BJ (cell line): ENCODE data around the gene CHRNA9. TPM values are rescaled to one million over a fixed set of nuclear protein-coding genes. Genes with fewer than 3 reads are reported as not detected.

Experiments
- CTCF ChIA-PET: fragments of 350-600 bp; formaldehyde crosslinking; extraction: SDS; loops from one replicate; lab custom pipeline; 2021; ENCODE audit warnings: antibody characterized with exemption, inconsistent platforms; lab: Yijun Ruan, JAX
- POLR2A ChIA-PET: fragments of 300-600 bp; sonication (Branson Sonifier 250); formaldehyde crosslinking; extraction: SDS; loops from one replicate; lab custom pipeline; 2021; ENCODE audit warnings: antibody characterized with exemption; lab: Charles Lee
- DNase-seq: peaks from one replicate; pipeline ENCODE4 v3.0.0-alpha.2; 2011; ENCODE audit warnings: low read depth
- H3K27me3 ChIP-seq: 2 replicates; pipeline ENCODE4 v1.6.0; 2011; ENCODE audit warnings: low read length; ENCODE audit not compliant: control insufficient read depth, insufficient read depth
- H3K36me3 ChIP-seq: 2 replicates; pipeline ENCODE4 v1.5.1; 2011; ENCODE audit warnings: low read length; ENCODE audit not compliant: control insufficient read depth, insufficient read depth
- H3K4me3 ChIP-seq: 2 replicates; pipeline ENCODE4 v1.5.1; 2011; ENCODE audit warnings: low read depth, mild to moderate bottlenecking, control low read depth, low read length
- polyA plus RNA-seq: library from polyadenylated mRNA; depleted of rRNA; stranded (reverse); fragments of >200 nt; gene quantifications from 2 replicates; pipeline ENCODE4 v1.2.3, GENCODE V29; 2011
- TF ChIP-seq, protein P1 (sequence below): IDR thresholded peaks from 2 replicates; pipeline ENCODE4 v1.5.1; 2011; ENCODE audit warnings: low read depth, mild to moderate bottlenecking, control low read depth, inconsistent platforms, low read length, moderate library complexity; ENCODE audit not compliant: insufficient read depth

The CHRNA9 gene
- polyA plus RNA-seq, 1 experiment = 0.12 TPM

- ChIA-PET CTCF (interaction anchor here (0.7 kb wide), 1 partner anchor 21 kb away, joined by 3 read pairs; no protein-coding TSS in a partner anchor), POLR2A (no interaction called here)
- no peak for DNase-seq
- H3K36me3 ChIP-seq = no peaks in the 10 kb centered on the region
- TF ChIP-seq, protein P1, sequence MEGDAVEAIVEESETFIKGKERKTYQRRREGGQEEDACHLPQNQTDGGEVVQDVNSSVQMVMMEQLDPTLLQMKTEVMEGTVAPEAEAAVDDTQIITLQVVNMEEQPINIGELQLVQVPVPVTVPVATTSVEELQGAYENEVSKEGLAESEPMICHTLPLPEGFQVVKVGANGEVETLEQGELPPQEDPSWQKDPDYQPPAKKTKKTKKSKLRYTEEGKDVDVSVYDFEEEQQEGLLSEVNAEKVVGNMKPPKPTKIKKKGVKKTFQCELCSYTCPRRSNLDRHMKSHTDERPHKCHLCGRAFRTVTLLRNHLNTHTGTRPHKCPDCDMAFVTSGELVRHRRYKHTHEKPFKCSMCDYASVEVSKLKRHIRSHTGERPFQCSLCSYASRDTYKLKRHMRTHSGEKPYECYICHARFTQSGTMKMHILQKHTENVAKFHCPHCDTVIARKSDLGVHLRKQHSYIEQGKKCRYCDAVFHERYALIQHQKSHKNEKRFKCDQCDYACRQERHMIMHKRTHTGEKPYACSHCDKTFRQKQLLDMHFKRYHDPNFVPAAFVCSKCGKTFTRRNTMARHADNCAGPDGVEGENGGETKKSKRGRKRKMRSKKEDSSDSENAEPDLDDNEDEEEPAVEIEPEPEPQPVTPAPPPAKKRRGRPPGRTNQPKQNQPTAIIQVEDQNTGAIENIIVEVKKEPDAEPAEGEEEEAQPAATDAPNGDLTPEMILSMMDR = no peak
- no peak overlapping the region for H3K4me3 ChIP-seq
- H3K27me3 ChIP-seq = no peaks in the 10 kb centered on the region; the same call in 1 of the 2 replicates
These were observed 26.2 kb downstream of the CHRNA9 start for GRCh38 chr4:40361338-40361737.

GRCh38 chr4:40363382-40363920 lies 28.3 kb downstream of the CHRNA9 start:
- ChIA-PET POLR2A (no interaction called here), CTCF (interaction anchor here (1.5 kb wide), 1 partner anchor 47 kb away, joined by 3 read pairs; no protein-coding TSS in a partner anchor)
- no peaks in the 10 kb centered on the region for H3K36me3 ChIP-seq
- no peak overlapping the region for H3K4me3 ChIP-seq
- DNase-seq = no peak
- no peaks in the 10 kb centered on the region; the same call in 1 of the 2 replicates for H3K27me3 ChIP-seq
- TF ChIP-seq, protein P1 = no peak

DNA sequence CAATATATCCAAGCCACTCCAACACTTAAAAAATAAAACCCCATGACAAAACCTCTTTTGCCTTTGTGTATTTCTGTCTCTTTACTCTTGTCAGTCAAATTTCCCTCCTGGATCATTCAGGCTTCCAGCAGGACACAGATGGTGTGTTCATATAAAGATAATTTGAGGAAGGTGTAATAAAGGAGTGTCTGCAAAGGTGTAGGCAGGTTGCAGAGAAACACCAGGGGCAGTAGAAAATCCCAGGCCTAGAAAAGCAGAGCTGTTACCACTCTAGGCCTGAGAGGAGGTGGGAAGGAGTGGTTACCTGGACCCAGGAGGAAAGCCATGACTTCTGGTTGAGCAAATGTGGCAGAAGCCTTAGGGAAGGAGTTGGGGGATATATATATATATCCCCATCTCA lies 28.8 kb downstream of the CHRNA9 start:
- POLR2A ChIA-PET = no interaction called here
- CTCF ChIA-PET = interaction anchor here (1.5 kb wide), 1 partner anchor 47 kb away, joined by 3 read pairs; no protein-coding TSS in a partner anchor
- Histone ChIP-seq H3K36me3 (no peaks in the 10 kb centered on the region), H3K4me3 (no peak overlapping the region), H3K27me3 (no peaks in the 10 kb centered on the region; the same call in 1 of the 2 replicates)
- no peak for DNase-seq
- TF ChIP-seq, protein P1 = no peak

DNA sequence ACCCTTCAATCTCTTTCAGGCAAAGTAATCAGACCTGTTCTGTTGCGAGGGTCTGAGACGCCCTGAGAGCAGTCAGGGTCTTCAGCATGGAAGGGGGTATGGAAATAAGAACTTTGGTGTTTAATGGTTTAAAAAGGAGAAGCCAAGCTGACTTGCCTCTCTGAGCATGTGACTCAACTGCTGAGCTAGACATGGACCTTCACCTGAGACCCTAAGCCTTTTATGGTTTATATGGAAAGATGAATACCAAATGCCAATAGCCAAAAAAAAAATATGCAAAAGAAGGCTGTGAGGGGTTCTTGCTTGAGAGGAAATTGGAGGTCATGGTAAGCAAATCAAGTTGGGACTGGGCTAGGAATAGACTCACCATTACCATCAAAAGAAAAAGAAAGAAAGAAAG lies 30.6 kb downstream of the CHRNA9 start:
- TF ChIP-seq, protein P1 = no peak
- Histone ChIP-seq H3K4me3 (no peak overlapping the region), H3K36me3 (no peaks in the 10 kb centered on the region), H3K27me3 (no peaks in the 10 kb centered on the region; the same call in 1 of the 2 replicates)
- no peak for DNase-seq
- CTCF ChIA-PET = no interaction called here
- POLR2A ChIA-PET = no interaction called here

DNA sequence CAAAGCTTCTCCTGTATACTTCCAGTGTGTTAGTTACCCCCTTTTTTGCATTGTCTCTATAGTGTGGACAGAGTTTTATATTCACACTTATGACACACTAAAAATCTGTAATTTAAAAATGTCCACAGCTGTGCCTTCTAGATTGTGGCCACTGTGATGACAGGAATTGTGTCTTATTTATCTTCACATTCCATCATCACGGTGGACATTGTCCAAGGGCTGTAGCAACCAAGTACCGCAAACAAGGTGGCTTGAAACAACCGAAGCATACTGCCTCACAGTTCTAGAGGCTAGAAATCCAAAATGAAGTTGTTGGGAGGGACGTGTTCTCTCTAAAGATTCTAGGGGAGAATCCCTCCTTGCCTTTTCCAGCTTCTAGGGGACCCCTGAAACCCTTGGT lies 32.3 kb downstream of the CHRNA9 start:
- DNase-seq = no peak
- H3K4me3 ChIP-seq = no peak overlapping the region
- H3K27me3 ChIP-seq = no peaks in the 10 kb centered on the region; the same call in 1 of the 2 replicates
- H3K36me3 ChIP-seq = no peaks in the 10 kb centered on the region
- ChIA-PET POLR2A (no interaction called here), CTCF (no interaction called here)
- TF ChIP-seq, protein P1 = no peak
